Heart right ventricle (tissue), 16 donors: ENCODE data around the gene NDUFAF2. TPM values are rescaled to one million over a fixed set of nuclear protein-coding genes. Genes with fewer than 3 reads are reported as not detected.

Experiments used
- ATAC-seq, 8 donors: fragments of 200-7000 bp; cut with Tn5 transposase; one replicate each; pipeline ENCODE4 v1.9.1; 2020; ENCODE audit warnings: mild to moderate bottlenecking in 8 of 8, moderate library complexity in 8 of 8, moderate number of reproducible peaks in 1 of 8
- DNase-seq, 2 donors: peaks; one replicate each; pipeline ENCODE4 v3.0.0-alpha.2; 2020
- H3K27ac ChIP-seq, 10 donors: fragments of 200-600 bp; sonication (generic) in 2 of 10; one replicate each; pipeline versions ENCODE4 v1.5.0 to v1.8.0; 2020 to 2022; ENCODE audit warnings: mild to moderate bottlenecking in 3 of 10
- H3K27me3 ChIP-seq, 7 donors: fragments of 200-600 bp; one replicate each; pipeline ENCODE4 v1.8.0; 2021 to 2022; ENCODE audit warnings: mild to moderate bottlenecking in 2 of 7
- H3K36me3 ChIP-seq, 9 donors: fragments of 200-600 bp; sonication (generic) in 1 of 9; one replicate each; pipeline versions ENCODE4 v1.5.0 to v1.8.0; 2020 to 2022; ENCODE audit warnings: mild to moderate bottlenecking in 2 of 9
- H3K4me1 ChIP-seq, 9 donors: fragments of 200-600 bp; sonication (generic) in 1 of 9; one replicate each; pipeline versions ENCODE4 v1.5.0 to v1.8.0; 2020 to 2022; ENCODE audit warnings: mild to moderate bottlenecking in 4 of 9
- H3K4me3 ChIP-seq, 10 donors: fragments of 200-600 bp; sonication (generic) in 2 of 10; one replicate each; pipeline versions ENCODE4 v1.5.0 to v1.8.0; 2020 to 2022; ENCODE audit warnings: mild to moderate bottlenecking in 7 of 10, moderate library complexity in 2 of 10
- H3K9me3 ChIP-seq, 11 donors: fragments of 200-600 bp in 10 of 11; sonication (generic) in 2 of 11; one replicate each; pipeline versions ENCODE4 v1.5.0 to v1.8.0; 2013 to 2022; ENCODE audit warnings: mild to moderate bottlenecking in 2 of 11, control low read depth in 1 of 11, moderate library complexity in 1 of 11
- WGBS, 2 donors: extraction: QIAGEN DNeasy Blood & Tissue Kit; methylation state at CpG; one replicate each; pipeline ENCODE4 v1.1.7; 2013; ENCODE audit warnings: inconsistent platforms in 1 of 2; 5-methylcytosine and 5-hydroxymethylcytosine counted together
- intact Hi-C, 10 donors: fragments of 100-400 bp; cut with DNase I; formaldehyde crosslinking; loops; one replicate each; pipeline versions ENCODE4 v1.11.1 to v1.14.2; 2022
- polyA plus RNA-seq, 2 donors: library from polyadenylated mRNA; stranded (reverse); fragments of 200-250 nt; gene quantifications; one replicate each; pipeline ENCODE4 v1.2.3, GENCODE V29; 2013
- total RNA-seq, 10 donors: library from RNA; stranded (reverse); fragmentation: NEBNext Ultra II Directional in 3 of 10; extraction: Animal tissue kit (Norgen Biotek cat#: 25700) in 3 of 10; gene quantifications; one replicate each; pipeline versions ENCODE4 v1.2.1 to v1.2.4, GENCODE V29; 2021 to 2023
- TF ChIP-seq, protein P1 (sequence below), 9 donors: fragments of 200-600 bp; sonication (generic) in 2 of 9; IDR thresholded peaks; one replicate each; pipeline versions ENCODE4 v1.5.0 to v1.8.0; 2021 to 2022; ENCODE audit warnings: antibody characterized with exemption in 9 of 9, mild to moderate bottlenecking in 5 of 9, moderate library complexity in 1 of 9
- donor health status: Arrhythmogenic right ventricular cardiomyopathy.
- donor health status: ischemic (EF 13 %, LVEDD 7.1; RV severe dilation, severe dysfunction).
- donor health status: healthy with polysubstance abuse.
- donor health status: DM: no; HTN: yes; CAD: no.
- donor health status: DM: no; HTN: no; CAD: no.
- donor health status: ischemic (EF 25% LVEDD 6.9; RV normal size, moderate dysfunction).
- donor health status: ischemic (EF 25% LVEDD 5.7; RV mildly dilated, moderate dysfunction).
- donor health status: healthy.
- donor health status: DM: yes; HTN: yes; CAD: no.
- donor health status: Ischemic cardiomyopathy.
- donor health status: ischemic (EF 35%, LVEDD 5.7; RV mildly dilated, moderate dysfunction).
- donor health status: nonischemic (EF 11% LVEDD 7.7; RV severe dilation, severe dysfunction).
- donor health status: DM: yes; HTN: yes; CAD: no.
- donor health status: PGD.
- donor health status: ischemic (EF 29% LVEDD 5.4; RV normal size, mild dysfunction).
- donor health status: nonischemic (EF 23%, LVEDD 6.1; RV moderate dilation, normal function).

NDUFAF2 gene
- total and polyA plus RNA-seq, 12 donors, result 23.0 to 96.5 (median 32.0) TPM

DNA sequence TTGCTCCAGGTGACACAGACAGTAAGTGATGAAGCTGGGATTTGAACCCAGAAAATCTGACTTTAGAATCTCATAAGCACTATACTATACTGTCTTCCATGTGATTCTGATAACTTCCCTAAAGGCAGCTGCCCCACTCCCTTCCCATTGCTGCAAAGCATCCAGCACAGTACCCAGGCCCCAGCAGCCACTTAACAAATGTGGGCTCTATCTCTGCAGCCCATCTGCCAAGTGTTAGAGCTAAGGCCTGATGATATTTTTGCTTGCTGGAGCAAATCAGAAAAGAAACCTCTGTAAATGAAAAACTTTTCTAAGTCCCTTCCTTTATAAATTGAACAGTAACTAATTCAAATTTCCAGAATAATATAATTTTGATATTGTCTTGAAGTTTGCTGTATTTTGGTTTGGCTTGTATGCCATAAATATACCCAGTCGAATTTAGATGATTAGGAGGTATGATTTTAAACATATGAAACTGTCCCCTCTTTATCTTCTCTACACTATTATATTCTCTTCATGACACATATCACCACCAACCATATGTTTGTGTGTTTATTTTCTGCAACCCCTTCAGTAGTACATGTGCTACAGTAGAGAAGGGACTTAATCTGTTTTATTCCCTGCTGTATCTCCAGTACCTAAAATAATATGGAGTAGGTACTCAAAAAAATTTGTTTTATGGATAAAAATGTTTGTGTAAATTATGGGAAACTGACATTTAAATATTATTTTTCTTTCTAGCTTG is 153.4 kb downstream of the NDUFAF2 start:
- peaks cover 0 to 9% (median 0%) of the 10 kb centered on the region in 11 donors for H3K9me3 ChIP-seq
- intact Hi-C loops, result no loop called here
- peaks cover 0 to 20% (median 0%) of the 10 kb centered on the region in 9 donors for H3K36me3 ChIP-seq
- H3K27ac ChIP-seq, result no peak overlapping the region
- no peak for DNase-seq
- WGBS, 2 donors, result 86 to 89% methylated on average over 1 of the region's 1 CpG
- H3K4me1 ChIP-seq, result no peaks in the 10 kb centered on the region
- no peak overlapping the region for H3K4me3 ChIP-seq
- no peaks in the 10 kb centered on the region for H3K27me3 ChIP-seq
- no peak for ATAC-seq
- TF ChIP-seq, protein P1, sequence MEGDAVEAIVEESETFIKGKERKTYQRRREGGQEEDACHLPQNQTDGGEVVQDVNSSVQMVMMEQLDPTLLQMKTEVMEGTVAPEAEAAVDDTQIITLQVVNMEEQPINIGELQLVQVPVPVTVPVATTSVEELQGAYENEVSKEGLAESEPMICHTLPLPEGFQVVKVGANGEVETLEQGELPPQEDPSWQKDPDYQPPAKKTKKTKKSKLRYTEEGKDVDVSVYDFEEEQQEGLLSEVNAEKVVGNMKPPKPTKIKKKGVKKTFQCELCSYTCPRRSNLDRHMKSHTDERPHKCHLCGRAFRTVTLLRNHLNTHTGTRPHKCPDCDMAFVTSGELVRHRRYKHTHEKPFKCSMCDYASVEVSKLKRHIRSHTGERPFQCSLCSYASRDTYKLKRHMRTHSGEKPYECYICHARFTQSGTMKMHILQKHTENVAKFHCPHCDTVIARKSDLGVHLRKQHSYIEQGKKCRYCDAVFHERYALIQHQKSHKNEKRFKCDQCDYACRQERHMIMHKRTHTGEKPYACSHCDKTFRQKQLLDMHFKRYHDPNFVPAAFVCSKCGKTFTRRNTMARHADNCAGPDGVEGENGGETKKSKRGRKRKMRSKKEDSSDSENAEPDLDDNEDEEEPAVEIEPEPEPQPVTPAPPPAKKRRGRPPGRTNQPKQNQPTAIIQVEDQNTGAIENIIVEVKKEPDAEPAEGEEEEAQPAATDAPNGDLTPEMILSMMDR (IDR thresholded peaks at IDR 0.05), result no peak

DNA sequence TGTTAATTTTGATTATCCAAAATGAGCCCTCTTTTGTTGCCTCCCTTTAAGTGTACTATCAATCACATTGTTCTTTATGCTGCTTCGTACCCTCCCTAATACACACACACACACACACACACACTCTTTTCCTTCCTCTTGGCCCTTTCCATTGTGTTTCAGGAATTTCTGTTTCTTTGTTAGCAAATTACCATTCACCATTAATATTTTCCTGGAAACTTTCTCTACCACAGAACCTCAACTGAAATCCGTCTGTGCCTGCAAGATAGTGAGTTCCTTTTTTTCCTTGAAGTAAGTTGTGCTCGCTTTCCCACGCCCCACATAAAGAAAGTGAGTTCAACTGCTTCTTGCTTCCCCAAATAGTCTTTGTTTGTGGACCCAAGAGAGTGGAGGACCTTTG is 155.4 kb downstream of the NDUFAF2 start:
- H3K4me3 ChIP-seq, result no peak overlapping the region
- TF ChIP-seq, protein P1 (IDR thresholded peaks at IDR 0.05), result no peak
- WGBS, 2 donors, result 58 to 76% methylated on average over 4 of the region's 4 CpGs
- peaks cover 0 to 20% (median 0%) of the 10 kb centered on the region in 9 donors for H3K36me3 ChIP-seq
- ATAC-seq, result peak in 3 of 8 donors; percentile 20 to 59 (median 46)
- H3K9me3 ChIP-seq, result peaks cover 0 to 9% (median 0%) of the 10 kb centered on the region in 11 donors
- H3K27ac ChIP-seq, result peak overlapping the region in 4 of 10 donors; percentile 11 to 56 (median 30)
- no peak for DNase-seq
- no peaks in the 10 kb centered on the region for H3K4me1 ChIP-seq
- H3K27me3 ChIP-seq, result no peaks in the 10 kb centered on the region
- intact Hi-C loops, result no loop called here

DNA sequence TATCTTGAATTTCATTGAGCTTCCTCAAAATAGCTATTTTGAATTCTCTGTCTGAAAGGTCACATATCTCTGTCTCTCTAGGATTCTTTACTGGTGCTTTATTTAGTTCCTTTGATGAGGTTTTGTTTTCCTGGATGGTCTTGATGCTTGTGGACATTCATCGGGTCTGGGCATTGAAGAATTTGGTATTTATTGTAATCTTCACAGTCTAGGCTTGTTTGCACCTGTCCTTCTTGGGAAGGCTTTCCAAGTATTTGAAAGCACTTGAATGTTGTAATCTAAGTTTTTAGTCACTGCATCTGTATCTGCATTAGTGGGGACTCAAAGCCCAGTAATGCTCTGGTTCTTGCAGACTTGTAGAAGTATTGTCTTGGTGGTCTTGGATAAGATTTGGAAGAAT is 169.4 kb downstream of the NDUFAF2 start:
- TF ChIP-seq, protein P1 (IDR thresholded peaks at IDR 0.05), result no peak

DNA sequence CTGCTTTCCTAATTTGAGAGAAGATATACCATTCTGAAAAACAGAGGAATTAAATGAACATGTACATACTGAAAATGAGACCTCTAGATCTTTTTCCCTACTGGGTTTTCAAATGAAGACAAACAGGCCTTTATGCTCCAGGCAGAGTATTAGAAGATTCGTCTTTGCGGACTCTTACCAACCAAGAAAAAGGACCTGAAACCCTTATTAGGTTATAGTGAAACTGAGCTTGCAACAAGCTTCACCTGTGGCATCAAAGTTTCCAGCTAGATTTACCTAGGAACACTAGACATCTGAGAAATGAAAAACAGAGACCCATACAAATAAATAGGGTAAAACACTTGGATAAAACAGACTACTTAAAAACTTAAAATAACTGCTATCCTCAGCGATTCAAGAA is 171.0 kb downstream of the NDUFAF2 start:
- no peak overlapping the region for H3K4me3 ChIP-seq
- WGBS, 2 donors, result 94 to 96% methylated on average over 3 of the region's 3 CpGs

More for the DNA sequence above, 169.4 kb downstream of the NDUFAF2 start:
- Histone ChIP-seq H3K27me3 (no peaks in the 10 kb centered on the region), H3K36me3 (no peaks in the 10 kb centered on the region), H3K4me3 (no peak overlapping the region), H3K27ac (no peak overlapping the region), H3K4me1 (no peaks in the 10 kb centered on the region), H3K9me3 (peaks cover 0 to 11% (median 0%) of the 10 kb centered on the region in 11 donors)
- intact Hi-C loops, result no loop called here
- ATAC-seq, result no peak
- 97% methylated on average over 1 of the region's 1 CpG for WGBS, 2 donors
- DNase-seq, result no peak

More for the DNA sequence above, 171.0 kb downstream of the NDUFAF2 start:
- intact Hi-C loops, result no loop called here
- H3K4me1 ChIP-seq, result no peaks in the 10 kb centered on the region
- ATAC-seq, result no peak
- TF ChIP-seq, protein P1 (IDR thresholded peaks at IDR 0.05), result no peak
- no peak for DNase-seq
- H3K36me3 ChIP-seq, result no peaks in the 10 kb centered on the region
- H3K27ac ChIP-seq, result no peak overlapping the region
- no peaks in the 10 kb centered on the region for H3K27me3 ChIP-seq
- H3K9me3 ChIP-seq, result peaks cover 0 to 11% (median 0%) of the 10 kb centered on the region in 11 donors
